NCI-H748 (cell line): ENCODE measurements around the gene PRR35.
"Not testable (repeated sequence)": the region's sequence is repeated elsewhere in the genome, so short reads cannot be mapped to it uniquely, and the experiment has no call there.

ENCODE experiments used
- DNase-seq: peaks from one replicate; lab custom pipeline; 2025; ENCODE audit not compliant: unreplicated experiment; lab: John Stamatoyannopoulos, UW

The PRR35 gene

GRCh38 chr16:591892-592517, 31.8 kb downstream of the PRR35 start:
- no peak for DNase-seq

DNA sequence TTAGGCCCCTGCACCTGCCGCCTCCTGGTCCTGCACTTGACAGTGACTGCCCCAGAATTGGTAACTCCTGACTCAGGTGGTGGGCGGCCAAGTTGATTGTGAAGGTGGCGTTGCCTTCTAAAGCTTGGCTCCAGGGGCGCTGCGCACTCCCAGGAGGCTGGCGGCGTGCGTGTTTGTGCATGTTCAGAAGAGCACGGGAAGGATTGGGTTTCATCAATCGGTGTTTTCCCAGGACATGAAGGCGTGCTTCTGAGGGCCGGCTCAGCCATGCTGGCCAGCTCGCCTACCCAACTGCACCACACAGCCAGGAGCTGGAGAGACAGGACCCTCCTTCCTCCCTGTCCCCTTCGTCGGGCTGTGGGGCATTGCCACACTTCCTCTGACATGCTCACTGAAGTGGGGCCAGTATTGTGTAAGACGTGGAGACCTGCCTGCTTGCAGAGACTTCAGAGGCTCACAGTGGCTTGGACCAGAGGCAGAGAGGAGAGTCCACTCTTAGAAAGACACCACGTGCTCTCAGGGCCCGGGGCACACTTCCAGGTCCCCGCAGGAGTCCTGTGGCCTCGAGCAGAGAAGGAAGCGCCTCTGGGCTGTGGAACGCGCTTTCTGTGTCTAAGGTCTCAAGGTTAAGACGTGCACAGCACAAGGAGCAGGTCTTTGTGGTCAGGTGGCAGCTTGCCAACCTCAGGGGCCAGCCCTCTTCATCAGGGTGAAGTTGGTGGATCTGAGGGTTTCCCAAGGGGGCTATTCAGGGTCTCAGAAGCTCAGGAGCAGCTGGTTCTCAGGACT, 32.5 kb downstream of the PRR35 start:
- DNase-seq, result peak; percentile 16

GRCh38 chr16:593406-593805, 33.2 kb downstream of the PRR35 start:
- DNase-seq, result peak; percentile 3

GRCh38 chr16:593807-594206, 33.6 kb downstream of the PRR35 start:
- DNase-seq, result no peak

GRCh38 chr16:595094-595528, 34.9 kb downstream of the PRR35 start:
- DNase-seq, result no peak

GRCh38 chr16:595942-596735, 35.9 kb downstream of the PRR35 start:
- DNase-seq, result no peak

DNA sequence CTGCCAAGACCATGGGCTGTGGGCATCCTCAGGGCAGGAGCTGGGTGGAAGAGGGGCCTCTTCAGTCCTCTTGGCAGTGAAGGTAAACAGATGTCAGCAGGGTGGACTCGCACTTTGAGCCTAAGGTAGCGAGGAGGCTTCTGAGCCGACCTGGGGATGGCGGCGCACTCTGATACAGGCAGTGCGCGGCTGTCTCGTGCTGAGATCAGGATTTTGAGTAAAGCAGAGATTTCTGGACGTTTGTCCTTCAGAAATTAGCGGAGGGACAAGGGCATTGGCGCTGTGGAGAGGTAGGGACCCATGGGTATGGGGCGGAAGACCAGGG, 36.5 kb downstream of the PRR35 start:
- DNase-seq, result no peak

DNA sequence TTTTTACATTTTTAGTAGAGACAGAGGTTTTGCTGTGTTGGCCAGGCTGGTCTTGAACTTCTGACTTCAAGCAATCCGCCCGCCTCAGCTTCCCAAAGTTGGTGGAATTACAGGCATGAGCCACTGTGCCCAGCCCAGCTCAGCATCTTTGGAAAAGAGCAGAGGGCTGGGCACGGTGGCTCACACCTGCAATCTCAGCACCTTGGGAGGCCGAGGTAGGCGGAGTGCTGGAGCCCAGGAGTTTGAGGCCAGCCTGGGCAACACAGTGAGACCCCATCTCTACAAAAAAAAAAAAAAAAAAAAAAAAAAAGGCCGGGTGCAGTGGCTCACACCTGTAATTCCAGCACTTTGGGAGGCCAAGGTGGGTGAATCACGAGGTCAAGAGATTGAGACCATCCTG, 37.5 kb downstream of the PRR35 start:
- not testable (repeated sequence) for DNase-seq

GRCh38 chr16:598823-599739, 38.9 kb downstream of the PRR35 start:
- no peak for DNase-seq

DNA sequence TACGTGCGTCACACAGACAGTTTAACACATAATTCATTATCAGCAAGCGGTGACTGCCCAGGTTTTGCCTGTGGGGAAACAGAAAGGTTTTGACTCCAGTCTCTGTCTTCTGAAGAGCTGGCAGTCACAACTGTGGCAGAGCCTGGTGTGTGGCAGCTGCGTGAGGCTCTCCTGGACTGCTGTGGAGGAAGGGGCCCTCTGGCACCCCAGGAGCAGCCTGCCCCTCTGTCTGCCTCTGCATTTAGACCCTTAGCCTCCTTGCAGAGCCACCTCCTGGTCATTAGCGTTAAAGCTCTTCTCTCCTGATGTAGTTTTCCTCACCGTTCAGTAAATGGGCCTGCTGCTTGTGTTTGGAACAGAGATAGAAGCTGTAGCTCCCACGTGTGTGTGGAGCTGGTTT, 40.6 kb downstream of the PRR35 start:
- no peak for DNase-seq

GRCh38 chr16:603933-604332, 43.7 kb downstream of the PRR35 start:
- no peak for DNase-seq

- no peak for DNase-seq
These were observed 46.6 kb downstream of the PRR35 start for GRCh38 chr16:606656-607307.

DNA sequence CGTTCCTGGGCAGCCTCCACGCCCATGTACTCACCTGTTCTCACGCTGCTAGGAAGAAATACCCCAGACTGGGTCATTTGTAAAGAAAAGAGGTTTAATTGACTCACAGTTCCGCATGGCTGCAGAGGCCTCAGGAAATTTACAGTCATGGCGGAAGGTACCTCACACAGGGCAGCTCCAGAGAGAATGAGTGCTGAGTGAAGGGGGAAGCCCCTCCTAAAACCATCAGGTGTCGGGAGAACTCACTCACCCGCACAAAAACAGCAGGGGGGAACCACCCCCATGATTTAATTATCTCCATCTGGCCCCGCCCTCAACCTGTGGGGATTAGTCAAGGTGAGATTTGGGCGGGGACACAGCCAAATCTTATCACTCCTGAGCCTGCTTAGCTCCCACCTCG, 47.8 kb downstream of the PRR35 start:
- peak; percentile 40 for DNase-seq

- DNase-seq, result no peak
These were observed 49.1 kb downstream of the PRR35 start for GRCh38 chr16:609316-609715.

GRCh38 chr16:609984-610383, 49.8 kb downstream of the PRR35 start:
- no peak for DNase-seq

DNA sequence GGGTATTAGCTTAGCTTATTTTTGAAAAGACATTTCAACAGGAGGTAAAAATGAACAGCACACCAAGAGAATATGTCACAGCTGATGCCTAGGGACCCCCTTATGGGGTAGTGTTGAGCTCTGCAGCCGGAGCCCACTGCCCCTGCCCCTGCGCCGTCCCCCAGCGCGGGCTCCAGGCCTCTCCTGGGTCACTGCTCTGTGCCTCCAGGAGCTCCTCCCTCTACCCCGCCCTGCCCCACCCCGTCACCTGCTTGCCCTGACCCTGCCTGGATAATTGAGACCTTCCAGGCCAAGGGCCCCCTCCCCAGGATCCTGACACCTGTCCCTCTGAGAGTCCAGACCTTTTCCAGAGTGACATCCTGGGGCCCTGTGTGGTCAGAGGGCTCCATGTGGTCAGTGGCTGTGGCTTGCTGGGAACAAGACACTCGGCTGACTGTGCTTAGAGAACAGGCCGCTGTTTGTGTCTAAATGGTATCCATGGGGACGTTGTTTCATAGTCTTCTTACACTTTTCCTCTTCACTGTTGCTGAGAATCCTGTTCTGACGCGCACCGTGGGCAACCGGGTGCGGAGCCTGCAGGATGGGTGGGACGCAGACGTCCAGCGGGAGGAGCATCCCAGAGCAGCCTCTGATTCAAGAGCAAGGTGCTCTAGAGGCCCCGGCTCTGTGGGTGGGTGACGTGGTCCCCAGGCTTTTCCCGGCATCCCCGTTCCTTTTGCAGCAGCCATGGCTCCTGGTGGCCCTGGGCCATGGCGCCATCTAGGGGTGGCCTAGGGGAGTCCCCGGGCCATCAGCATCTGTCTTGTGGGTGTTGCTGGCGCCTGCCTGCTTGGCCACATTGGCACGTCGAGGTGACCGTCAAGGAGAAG, 50.6 kb downstream of the PRR35 start:
- DNase-seq, result peak; percentile 30

- DNase-seq, result no peak
These were observed 54.9 kb downstream of the PRR35 start for GRCh38 chr16:615122-615521.
